CD14-positive monocyte (primary cell): ENCODE measurements around the gene BBC3. TPM values are rescaled to one million over a fixed set of nuclear protein-coding genes. Genes with fewer than 3 reads are reported as not detected.

ENCODE experiments used
- DNase-seq, 3 donors: peaks; one replicate each; pipeline ENCODE4 v3.0.0-alpha.2; 2011 to 2022
- H2AFZ ChIP-seq: 2 replicates; pipeline ENCODE4 v1.6.0; 2012; ENCODE audit warnings: mild to moderate bottlenecking, low read depth, low read length, inconsistent platforms; ENCODE audit not compliant: insufficient read depth, poor library complexity, severe bottlenecking
- H3K27ac ChIP-seq, 2 donors: 1 replicate in 1 of 2; 2 replicates in 1 of 2; pipeline ENCODE4 v1.5.1; 2012 to 2013; ENCODE audit warnings: low read length in 2 of 2, control low read depth in 1 of 2, inconsistent platforms in 1 of 2, low read depth in 1 of 2, mild to moderate bottlenecking in 1 of 2
- H3K27me3 ChIP-seq, 2 donors: one replicate each; pipeline versions ENCODE4 v1.6.0 to v1.6.1; 2011 to 2013; ENCODE audit warnings: low read length in 2 of 2; ENCODE audit not compliant: control insufficient read depth in 2 of 2, insufficient read depth in 2 of 2
- H3K36me3 ChIP-seq, 2 donors: replicated peaks in 1 of 2; 1 replicate in 1 of 2; 2 replicates in 1 of 2; pipeline versions ENCODE4 v1.5.1 to v1.6.1; 2012 to 2013; ENCODE audit warnings: low read length in 2 of 2, control low read depth in 1 of 2, inconsistent platforms in 1 of 2, mild to moderate bottlenecking in 1 of 2; ENCODE audit not compliant: insufficient read depth in 2 of 2, control insufficient read depth in 1 of 2
- H3K4me1 ChIP-seq, 2 donors: 1 replicate in 1 of 2; 2 replicates in 1 of 2; pipeline versions ENCODE4 v1.5.1 to v1.6.1; 2012 to 2013; ENCODE audit warnings: low read length in 2 of 2, control low read depth in 1 of 2, inconsistent platforms in 1 of 2, mild to moderate bottlenecking in 1 of 2, moderate library complexity in 1 of 2; ENCODE audit not compliant: insufficient read depth in 2 of 2, control insufficient read depth in 1 of 2
- H3K4me2 ChIP-seq: replicated peaks from 2 replicates; pipeline ENCODE3; 2012; ENCODE audit warnings: low read length, moderate library complexity, mild to moderate bottlenecking; ENCODE audit not compliant: poor library complexity, severe bottlenecking; ENCODE audit errors: extremely low read depth
- H3K4me3 ChIP-seq, 3 experiments: fragments of 200-600 bp in 1 of 3; sonication (generic) in 1 of 3; replicated peaks in 1 of 3; 1 replicate in 2 of 3; 2 replicates in 1 of 3; pipeline ENCODE4 v1.5.1; 2011 to 2013; ENCODE audit warnings: low read length in 3 of 3, mild to moderate bottlenecking in 3 of 3, control low read depth in 2 of 3, low read depth in 2 of 3, inconsistent platforms in 1 of 3, moderate library complexity in 1 of 3
- H3K79me2 ChIP-seq: 2 replicates; pipeline ENCODE4 v1.6.0; 2012; ENCODE audit warnings: mild to moderate bottlenecking, control low read depth, inconsistent platforms, low read length, moderate library complexity; ENCODE audit not compliant: insufficient read depth
- H3K9ac ChIP-seq: 2 replicates; pipeline ENCODE4 v1.6.0; 2017; ENCODE audit warnings: low read length, mild to moderate bottlenecking; ENCODE audit not compliant: insufficient read depth, poor library complexity, severe bottlenecking
- H3K9me3 ChIP-seq, 2 donors: replicated peaks in 1 of 2; 1 replicate in 1 of 2; 2 replicates in 1 of 2; pipeline versions ENCODE4 v1.5.1 to v1.6.1; 2012 to 2013; ENCODE audit warnings: low read length in 2 of 2, control low read depth in 1 of 2; ENCODE audit not compliant: control insufficient read depth in 1 of 2, insufficient read depth in 1 of 2
- H4K20me1 ChIP-seq: 2 replicates; pipeline ENCODE4 v1.6.0; 2012; ENCODE audit warnings: mild to moderate bottlenecking, low read length, control low read depth, moderate library complexity; ENCODE audit not compliant: insufficient read depth
- H3K27ac Mint-ChIP-seq, 7 donors: one replicate each; pipeline ENCODE4 v1.8.0; 2020; ENCODE audit warnings: mild to moderate bottlenecking in 7 of 7, mixed read lengths in 7 of 7, moderate library complexity in 6 of 7, inconsistent platforms in 2 of 7
- H3K27me3 Mint-ChIP-seq, 3 donors: one replicate each; pipeline ENCODE4 v1.8.0; 2021 to 2022; ENCODE audit warnings: low read depth in 3 of 3, mild to moderate bottlenecking in 3 of 3, mixed read lengths in 3 of 3, moderate library complexity in 3 of 3, inconsistent platforms in 1 of 3
- H3K36me3 Mint-ChIP-seq, 2 donors: one replicate each; pipeline ENCODE4 v1.8.0; 2020; ENCODE audit warnings: mixed read lengths in 2 of 2, inconsistent platforms in 1 of 2, mild to moderate bottlenecking in 1 of 2
- H3K4me1 Mint-ChIP-seq: one replicate; pipeline ENCODE4 v1.8.0; 2020; ENCODE audit warnings: mild to moderate bottlenecking, mixed read lengths
- H3K4me3 Mint-ChIP-seq, 2 donors: one replicate each; pipeline ENCODE4 v1.8.0; 2020; ENCODE audit warnings: mild to moderate bottlenecking in 2 of 2, mixed read lengths in 2 of 2, moderate library complexity in 1 of 2
- H3K9me3 Mint-ChIP-seq, 7 donors: one replicate each; pipeline ENCODE4 v1.8.0; 2020 to 2022; ENCODE audit warnings: mixed read lengths in 7 of 7, mild to moderate bottlenecking in 6 of 7, moderate library complexity in 6 of 7, inconsistent platforms in 2 of 7
- CTCF ChIP-seq: fragments of 200-600 bp; IDR thresholded peaks from one replicate; pipeline ENCODE4 v1.8.0; 2022; ENCODE audit warnings: antibody characterized with exemption, mild to moderate bottlenecking
- WGBS: methylation state at CpG from one replicate; pipeline ENCODE4 v1.1.5; 2013; ENCODE audit warnings: missing lambda C conversion rate; ENCODE audit not compliant: insufficient coverage; 5-methylcytosine and 5-hydroxymethylcytosine counted together
- intact Hi-C, 2 donors: fragments of 100-400 bp; cut with micrococcal nuclease; formaldehyde crosslinking; loops; one replicate each; pipeline versions ENCODE4 v1.15.0 to v1.15.1; 2023
- polyA plus RNA-seq, 3 donors: library from polyadenylated mRNA; depleted of rRNA in 1 of 3; unstranded in 2 of 3; stranded (reverse) in 1 of 3; fragments of 300-500 nt in 2 of 3; fragments of >200 nt in 1 of 3; fragmentation: Illumina TruSeq in 2 of 3; gene quantifications; 1 replicate in 2 of 3; 2 replicates in 1 of 3; pipeline ENCODE4 v1.2.3, GENCODE V29; 2012 to 2021

BBC3 gene
- polyA plus RNA-seq, 3 donors, result 2.5 to 17.4 (median 4.8) TPM

- Mint-ChIP-seq H3K4me1 (peaks cover 29% of the 10 kb centered on the region), H3K36me3 (peaks cover 3 to 8% of the 10 kb centered on the region in 2 donors), H3K27me3 (peaks cover 27 to 41% (median 36%) of the 10 kb centered on the region in 3 donors), H3K9me3 (peaks cover 0 to 25% (median 9%) of the 10 kb centered on the region in 7 donors), H3K27ac (no peak overlapping the region), H3K4me3 (no peak overlapping the region)
- Histone ChIP-seq H3K27me3 (peaks cover 31 to 58% of the 10 kb centered on the region in 2 donors), H2AFZ (no peak overlapping the region), H3K9ac (no peak overlapping the region), H3K9me3 (peaks cover 3 to 25% of the 10 kb centered on the region in 2 donors), H4K20me1 (no peaks in the 10 kb centered on the region), H3K79me2 (no peaks in the 10 kb centered on the region), H3K4me3 (no peak overlapping the region), H3K27ac (no peak overlapping the region), H3K4me1 (peaks cover 36 to 46% of the 10 kb centered on the region in 2 donors), H3K36me3 (no peaks in the 10 kb centered on the region), H3K4me2 (no peak overlapping the region)
- 82% methylated on average over 7 of the region's 7 CpGs for WGBS
- no peak for TF ChIP-seq CTCF
- intact Hi-C loops, result loop anchor here in 1 of 2 donors (2.0 kb wide), 1 partner anchor 15 kb away; no protein-coding TSS in a partner anchor
- peak in 1 of 3 donors; percentile 51 for DNase-seq
These were observed 11.0 kb upstream of the BBC3 start for GRCh38 chr19:47241919-47242577.

GRCh38 chr19:47240996-47241918 lies 10.3 kb upstream of the BBC3 start:
- Mint-ChIP-seq H3K9me3 (peaks cover 0 to 25% (median 9%) of the 10 kb centered on the region in 7 donors), H3K36me3 (peaks cover 3 to 8% of the 10 kb centered on the region in 2 donors), H3K4me1 (peaks cover 29% of the 10 kb centered on the region), H3K27ac (peak overlapping the region in 1 of 7 donors; percentile 61), H3K4me3 (peak overlapping the region in 1 of 2 donors; percentile 80), H3K27me3 (peaks cover 34 to 44% (median 42%) of the 10 kb centered on the region in 3 donors)
- H3K4me3 ChIP-seq, result no peak overlapping the region
- no peak overlapping the region for H3K9ac ChIP-seq
- WGBS, result 18% methylated on average over 10 of the region's 27 CpGs
- no peak overlapping the region for H3K27ac ChIP-seq
- peaks cover 36 to 46% of the 10 kb centered on the region in 2 donors for H3K4me1 ChIP-seq
- H2AFZ ChIP-seq, result no peak overlapping the region
- TF ChIP-seq CTCF, result no peak
- peak; percentile 62 to 88 (median 78) for DNase-seq
- H3K27me3 ChIP-seq, result peaks cover 31 to 62% of the 10 kb centered on the region in 2 donors
- no peaks in the 10 kb centered on the region for H3K79me2 ChIP-seq
- H3K4me2 ChIP-seq, result peak overlapping the region; percentile 19
- H3K9me3 ChIP-seq, result peaks cover 3 to 25% of the 10 kb centered on the region in 2 donors
- H3K36me3 ChIP-seq, result no peaks in the 10 kb centered on the region
- intact Hi-C loops, result loop anchor here in 1 of 2 donors (2.0 kb wide), 1 partner anchor 14 kb away; no protein-coding TSS in a partner anchor
- no peaks in the 10 kb centered on the region for H4K20me1 ChIP-seq
